Activated naive CD4-positive, alpha-beta T cell treated with anti-CD3 and anti-CD28 coated beads for 36 hours (primary cell): ENCODE results near the gene SLC35F3. TPM values are rescaled to one million over a fixed set of nuclear protein-coding genes. Genes with fewer than 3 reads are reported as not detected.
"Not testable (repeated sequence)": the region's sequence is repeated elsewhere in the genome, so short reads cannot be mapped to it uniquely, and the experiment has no call there.

Source experiments
- CTCF ChIA-PET: fragments of 350-600 bp; sonication (Branson Sonifier 250); formaldehyde crosslinking; loops from one replicate; lab custom pipeline; 2021; ENCODE audit warnings: antibody characterized with exemption; lab: Charles Lee
- DNase-seq: peaks from one replicate; pipeline ENCODE4 v3.0.0-alpha.2; 2020
- H3K27ac Mint-ChIP-seq: one replicate; pipeline ENCODE4 v1.8.0; 2021; ENCODE audit warnings: mild to moderate bottlenecking, mixed read lengths
- H3K27me3 Mint-ChIP-seq: one replicate; pipeline ENCODE4 v1.8.0; 2021; ENCODE audit warnings: low read depth, mixed read lengths
- H3K36me3 Mint-ChIP-seq: one replicate; pipeline ENCODE4 v1.8.0; 2021; ENCODE audit warnings: low read depth, mixed read lengths
- H3K4me1 Mint-ChIP-seq: one replicate; pipeline ENCODE4 v1.8.0; 2021; ENCODE audit warnings: low read depth, mixed read lengths
- H3K4me3 Mint-ChIP-seq: one replicate; pipeline ENCODE4 v1.8.0; 2021; ENCODE audit warnings: mild to moderate bottlenecking, moderate library complexity, mixed read lengths
- H3K9me3 Mint-ChIP-seq: one replicate; pipeline ENCODE4 v1.8.0; 2021; ENCODE audit warnings: mixed read lengths
- intact Hi-C: fragments of 100-400 bp; cut with micrococcal nuclease; formaldehyde crosslinking; loops from one replicate; pipeline ENCODE4 v1.15.1; 2023
- total RNA-seq, 2 experiments: library from RNA; stranded (reverse); gene quantifications; one replicate each; pipeline ENCODE4 v1.2.3, GENCODE V29; 2021

Gene SLC35F3
- total RNA-seq, 2 experiments from 2014 or later: not detected

GRCh38 chr1:234168061-234168724 is 263.7 kb downstream of the SLC35F3 start:
- CTCF ChIA-PET: interaction anchor here (1.2 kb wide), 1 partner anchor 141 kb away, joined by 3 read pairs; no protein-coding TSS in a partner anchor
- intact Hi-C loops: no loop called here

DNA sequence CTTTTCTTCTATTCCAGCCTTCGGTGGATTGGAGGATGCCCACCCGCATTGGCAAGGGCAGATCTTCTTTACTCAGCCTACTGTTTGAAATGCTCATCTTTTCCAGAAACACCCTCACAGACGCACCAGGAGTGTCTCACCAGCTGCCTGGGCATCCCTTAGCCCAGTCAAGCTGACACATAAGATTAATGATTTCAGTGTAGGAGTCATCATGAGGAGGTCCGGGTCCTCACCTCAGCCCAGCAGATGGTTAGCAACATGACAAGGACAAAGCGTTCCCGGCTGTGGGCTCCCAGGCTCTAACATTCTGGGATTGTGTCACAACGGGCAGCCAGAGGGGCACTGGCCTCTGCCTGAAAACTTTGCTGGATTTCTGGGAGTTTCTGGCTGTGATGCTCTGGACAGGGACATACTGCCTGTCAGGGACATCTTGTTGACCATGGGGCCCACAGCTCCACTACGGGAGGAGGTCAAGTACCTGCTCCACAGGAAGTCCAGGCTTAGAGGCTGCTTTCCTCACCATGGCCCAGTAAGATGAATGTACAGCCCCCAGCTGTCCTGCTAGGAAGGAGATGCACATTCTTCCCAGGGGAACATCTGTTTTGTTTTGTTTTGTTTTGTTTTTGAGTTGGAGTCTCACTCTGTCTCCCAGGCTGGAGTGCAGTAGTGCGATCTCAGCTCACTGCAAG is 264.8 kb downstream of the SLC35F3 start:
- no peak for DNase-seq
- no peaks in the 10 kb centered on the region for H3K9me3 Mint-ChIP-seq
- peaks cover 5% of the 10 kb centered on the region for H3K27me3 Mint-ChIP-seq
- H3K4me3 Mint-ChIP-seq: no peak overlapping the region
- no peak overlapping the region for H3K27ac Mint-ChIP-seq
- no peaks in the 10 kb centered on the region for H3K36me3 Mint-ChIP-seq
- intact Hi-C loops: no loop called here
- peaks cover 18% of the 10 kb centered on the region for H3K4me1 Mint-ChIP-seq
- CTCF ChIA-PET: no interaction called here

More at GRCh38 chr1:234168061-234168724, 263.7 kb downstream of the SLC35F3 start:
- H3K36me3 Mint-ChIP-seq: no peaks in the 10 kb centered on the region
- H3K9me3 Mint-ChIP-seq: no peaks in the 10 kb centered on the region
- H3K27me3 Mint-ChIP-seq: peaks cover 6% of the 10 kb centered on the region
- no peak overlapping the region for H3K4me3 Mint-ChIP-seq
- H3K27ac Mint-ChIP-seq: no peak overlapping the region
- no peak for DNase-seq
- peaks cover 23% of the 10 kb centered on the region for H3K4me1 Mint-ChIP-seq

DNA sequence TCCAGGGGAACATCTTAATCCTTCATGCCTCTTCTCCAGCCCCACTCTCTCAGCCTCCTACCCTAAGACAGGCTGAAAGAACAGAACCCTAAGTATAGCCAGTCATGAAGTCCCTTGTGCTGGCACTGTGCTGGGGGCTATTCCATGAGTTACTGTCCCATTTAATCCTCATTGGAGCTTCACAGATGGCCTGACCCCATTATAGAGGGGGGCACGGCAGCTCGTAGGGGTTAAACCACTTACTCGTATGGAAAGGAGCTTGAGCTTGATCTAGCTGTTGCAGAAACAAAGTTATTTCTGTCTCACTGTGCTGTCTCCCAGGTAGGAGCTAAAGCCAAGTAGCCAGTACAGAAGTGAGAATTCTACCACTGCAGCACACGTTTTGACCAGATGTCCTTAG is 265.6 kb downstream of the SLC35F3 start:
- H3K27me3 Mint-ChIP-seq: no peaks in the 10 kb centered on the region
- no peak for DNase-seq
- H3K4me1 Mint-ChIP-seq: peaks cover 15% of the 10 kb centered on the region
- H3K4me3 Mint-ChIP-seq: no peak overlapping the region
- CTCF ChIA-PET: interaction anchor here (1.6 to 3.4 kb wide), 2 partner anchors 140 to 157 kb away, joined by 4 to 17 read pairs; no protein-coding TSS in a partner anchor
- no peaks in the 10 kb centered on the region for H3K36me3 Mint-ChIP-seq
- no peak overlapping the region for H3K27ac Mint-ChIP-seq
- intact Hi-C loops: no loop called here
- no peaks in the 10 kb centered on the region for H3K9me3 Mint-ChIP-seq

GRCh38 chr1:234170622-234171021 is 266.1 kb downstream of the SLC35F3 start:
- Mint-ChIP-seq H3K4me3 (no peak overlapping the region), H3K9me3 (no peaks in the 10 kb centered on the region), H3K36me3 (no peaks in the 10 kb centered on the region), H3K27me3 (no peaks in the 10 kb centered on the region), H3K27ac (peak overlapping the region; percentile 60), H3K4me1 (peaks cover 15% of the 10 kb centered on the region)
- intact Hi-C loops: no loop called here
- DNase-seq: peak; percentile 65
- CTCF ChIA-PET: interaction anchor here (0.8 to 3.4 kb wide), 4 partner anchors 45 to 825 kb away, joined by 3 to 17 read pairs (median 4); no protein-coding TSS in a partner anchor

DNA sequence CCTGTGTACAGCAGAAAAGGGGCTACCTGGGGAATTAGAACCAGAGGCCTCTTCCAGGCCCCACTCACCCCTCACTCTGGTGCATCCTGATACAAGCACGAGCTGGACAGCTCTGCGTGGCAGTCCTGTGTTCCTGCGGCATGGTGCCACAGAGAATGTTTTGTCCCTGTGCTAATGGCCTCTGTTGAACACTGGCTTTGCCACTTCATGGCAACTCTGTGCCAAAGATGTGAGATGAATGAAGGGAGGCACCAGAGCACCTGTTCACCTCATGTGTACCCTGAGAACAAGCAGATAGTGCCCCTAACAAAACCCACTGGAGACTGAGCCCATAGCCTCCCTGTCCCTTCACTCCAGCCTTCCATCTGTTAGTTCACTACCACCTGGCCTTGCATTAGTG is 269.5 kb downstream of the SLC35F3 start:
- H3K27ac Mint-ChIP-seq: no peak overlapping the region
- H3K4me1 Mint-ChIP-seq: peaks cover 15% of the 10 kb centered on the region
- DNase-seq: no peak
- CTCF ChIA-PET: no interaction called here
- intact Hi-C loops: no loop called here
- no peak overlapping the region for H3K4me3 Mint-ChIP-seq
- peaks cover 4% of the 10 kb centered on the region for H3K27me3 Mint-ChIP-seq
- H3K36me3 Mint-ChIP-seq: peaks cover 2% of the 10 kb centered on the region
- peaks cover 5% of the 10 kb centered on the region for H3K9me3 Mint-ChIP-seq

DNA sequence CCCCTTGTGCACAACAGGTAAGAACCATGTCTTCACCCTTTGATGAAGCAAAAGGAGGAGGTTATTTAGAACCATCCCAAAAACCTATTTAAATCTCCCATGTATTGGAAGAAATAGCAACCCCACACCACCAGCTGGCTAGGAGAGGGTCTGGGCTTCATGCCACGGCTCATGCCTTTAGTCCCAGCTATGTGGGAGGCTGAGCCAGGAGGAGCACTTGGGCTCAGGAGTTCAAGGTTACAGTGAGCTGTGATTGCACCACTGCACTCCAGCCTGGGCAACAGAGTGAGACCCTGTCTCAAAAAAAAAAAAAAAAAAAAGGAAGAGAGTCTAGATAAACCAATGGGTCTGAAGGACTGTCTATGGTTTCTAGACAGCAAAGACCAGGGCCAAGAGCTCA is 270.9 kb downstream of the SLC35F3 start:
- Mint-ChIP-seq H3K27me3 (peaks cover 5% of the 10 kb centered on the region), H3K27ac (no peak overlapping the region), H3K4me3 (no peak overlapping the region), H3K9me3 (peaks cover 5% of the 10 kb centered on the region), H3K4me1 (peaks cover 12% of the 10 kb centered on the region), H3K36me3 (peaks cover 2% of the 10 kb centered on the region)
- DNase-seq: no peak
- CTCF ChIA-PET: no interaction called here
- intact Hi-C loops: no loop called here

DNA sequence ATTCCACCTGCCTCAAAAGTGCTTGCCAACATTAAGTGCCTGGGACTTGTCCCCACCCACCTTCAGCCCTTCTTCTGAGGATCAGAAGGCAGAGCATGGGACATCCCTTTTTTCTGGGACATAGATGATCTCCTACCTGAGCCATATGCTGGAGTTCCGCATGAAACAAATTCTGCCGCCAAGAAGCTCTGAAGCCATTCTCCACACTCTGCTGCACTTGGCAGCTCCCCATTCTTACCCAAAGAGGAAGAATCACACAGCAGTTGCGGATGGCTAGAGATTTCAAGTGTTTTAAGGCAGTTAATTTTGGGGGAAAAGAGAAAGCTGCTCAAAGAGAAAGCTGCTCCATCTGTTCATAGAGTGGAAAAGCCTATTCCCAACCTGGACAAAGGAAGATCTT is 271.5 kb downstream of the SLC35F3 start:
- Mint-ChIP-seq H3K4me3 (no peak overlapping the region), H3K9me3 (peaks cover 5% of the 10 kb centered on the region), H3K36me3 (peaks cover 2% of the 10 kb centered on the region), H3K27me3 (peaks cover 5% of the 10 kb centered on the region), H3K27ac (peak overlapping the region; percentile 48), H3K4me1 (peaks cover 5% of the 10 kb centered on the region)
- no peak for DNase-seq
- CTCF ChIA-PET: interaction anchor here (0.8 kb wide), 1 partner anchor 133 kb away, joined by 3 read pairs; no protein-coding TSS in a partner anchor
- intact Hi-C loops: no loop called here

- H3K27ac Mint-ChIP-seq: not testable (repeated sequence)
Measured at GRCh38 chr1:234176847-234177246, 272.4 kb downstream of the SLC35F3 start.

DNA sequence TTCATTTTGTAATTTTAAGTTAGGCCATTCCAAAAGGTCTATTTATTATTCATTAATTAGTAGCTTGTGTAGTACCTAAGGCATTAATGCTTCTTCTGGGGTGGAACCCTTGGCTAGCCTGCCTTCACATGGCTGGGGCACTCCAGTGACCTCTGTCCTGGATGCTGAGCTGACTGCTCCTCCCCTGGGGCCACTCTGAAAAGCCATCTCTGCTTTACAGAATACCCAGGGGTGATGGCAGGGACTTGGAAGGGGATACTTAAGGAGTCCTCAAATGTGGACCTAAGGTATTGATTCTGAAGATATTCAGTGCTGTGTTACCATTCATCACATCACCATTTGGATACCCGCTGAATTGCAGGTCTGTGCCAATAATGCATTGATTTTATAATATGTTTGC is 281.0 kb downstream of the SLC35F3 start:
- Mint-ChIP-seq H3K9me3 (peaks cover 7% of the 10 kb centered on the region), H3K27me3 (peaks cover 42% of the 10 kb centered on the region), H3K36me3 (peaks cover 2% of the 10 kb centered on the region), H3K4me1 (no peaks in the 10 kb centered on the region), H3K27ac (no peak overlapping the region), H3K4me3 (no peak overlapping the region)
- CTCF ChIA-PET: interaction anchor here (1.3 kb wide), 1 partner anchor 27 kb away, joined by 6 read pairs; no protein-coding TSS in a partner anchor
- intact Hi-C loops: no loop called here
- no peak for DNase-seq

More at GRCh38 chr1:234176847-234177246, 272.4 kb downstream of the SLC35F3 start:
- intact Hi-C loops, H3K4me3 Mint-ChIP-seq, DNase-seq, H3K36me3 Mint-ChIP-seq, H3K4me1 Mint-ChIP-seq, H3K27me3 Mint-ChIP-seq, H3K9me3 Mint-ChIP-seq: not testable (repeated sequence)
- CTCF ChIA-PET: interaction anchor here (0.8 kb wide), 1 partner anchor 132 kb away, joined by 3 read pairs; no protein-coding TSS in a partner anchor

GRCh38 chr1:234186037-234186688 is 281.7 kb downstream of the SLC35F3 start:
- H3K9me3 Mint-ChIP-seq: peaks cover 8% of the 10 kb centered on the region
- DNase-seq: peak; percentile 48
- H3K4me1 Mint-ChIP-seq: no peaks in the 10 kb centered on the region
- CTCF ChIA-PET: no interaction called here
- peaks cover 45% of the 10 kb centered on the region for H3K27me3 Mint-ChIP-seq
- no peak overlapping the region for H3K4me3 Mint-ChIP-seq
- peaks cover 3% of the 10 kb centered on the region for H3K36me3 Mint-ChIP-seq
- intact Hi-C loops: no loop called here
- H3K27ac Mint-ChIP-seq: no peak overlapping the region

- CTCF ChIA-PET: interaction anchor here (0.6 to 2.9 kb wide), 5 partner anchors 9 to 73 kb away, joined by 3 to 10 read pairs (median 3); no protein-coding TSS in a partner anchor
- peaks cover 41% of the 10 kb centered on the region for H3K27me3 Mint-ChIP-seq
- peaks cover 12% of the 10 kb centered on the region for H3K9me3 Mint-ChIP-seq
- H3K4me1 Mint-ChIP-seq: no peaks in the 10 kb centered on the region
- peaks cover 3% of the 10 kb centered on the region for H3K36me3 Mint-ChIP-seq
- no peak overlapping the region for H3K4me3 Mint-ChIP-seq
- peak; percentile 21 for DNase-seq
- intact Hi-C loops: loop anchor here (2.0 kb wide), 1 partner anchor 34 kb away; no protein-coding TSS in a partner anchor
- H3K27ac Mint-ChIP-seq: no peak overlapping the region
Measured at GRCh38 chr1:234188454-234188792, 283.9 kb downstream of the SLC35F3 start.

DNA sequence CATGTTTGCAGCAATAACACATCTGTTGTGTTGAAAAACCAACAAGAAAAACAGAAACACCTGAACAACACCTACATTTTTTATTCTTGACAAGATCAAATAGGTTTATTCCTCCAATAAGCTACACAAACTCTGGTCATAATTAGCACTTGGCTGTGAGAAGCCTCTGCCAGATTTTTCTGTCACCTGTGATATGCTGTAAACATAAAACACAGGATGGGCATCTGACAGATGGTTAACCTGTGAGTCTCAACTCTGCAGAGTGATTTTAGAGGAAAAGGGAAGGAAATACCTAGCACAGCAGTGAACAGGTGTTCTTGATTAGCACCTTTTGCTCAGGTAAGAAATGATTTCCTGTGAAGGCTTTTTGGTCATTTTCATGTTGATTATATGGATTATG is 293.4 kb downstream of the SLC35F3 start:
- intact Hi-C loops: no loop called here
- no peak for DNase-seq
- CTCF ChIA-PET: no interaction called here
- Mint-ChIP-seq H3K9me3 (peaks cover 3% of the 10 kb centered on the region), H3K27me3 (peaks cover 25% of the 10 kb centered on the region), H3K27ac (no peak overlapping the region), H3K4me1 (no peaks in the 10 kb centered on the region), H3K4me3 (no peak overlapping the region), H3K36me3 (no peaks in the 10 kb centered on the region)
